Loucy (cell line): ENCODE measurements around the gene PAX5.

Source experiments
- CTCF ChIP-seq: fragments of 200-600 bp; sonication (generic); conservative IDR thresholded peaks from 2 replicates; pipeline ENCODE4 v1.5.1; 2014; ENCODE audit warnings: mild to moderate bottlenecking, antibody characterized with exemption, low read length
- EZH2phosphoT487 ChIP-seq: fragments of 200-600 bp; IDR thresholded peaks from 2 replicates; pipeline ENCODE4 v1.6.1; 2018; ENCODE audit warnings: antibody characterized with exemption, mild to moderate bottlenecking, moderate library complexity, borderline replicate concordance

GRCh38 chr9:37037503-37038301 is 3.6 kb upstream of the PAX5 start:
- no peak for TF ChIP-seq CTCF
- no peak for TF ChIP-seq EZH2phosphoT487
